SK-N-SH (cell line): ENCODE measurements around the gene SASH1. TPM values are rescaled to one million over a fixed set of nuclear protein-coding genes. Genes with fewer than 3 reads are reported as not detected.

Experiments used
- CTCF ChIA-PET: fragments of 300-600, 350-600 bp; formaldehyde crosslinking; extraction: SDS; loops from one replicate; lab custom pipeline; 2021; lab: Yijun Ruan, JAX
- POLR2A ChIA-PET: fragments of 350-600 bp; sonication (Branson Sonifier 250); formaldehyde crosslinking; extraction: SDS; loops from one replicate; lab custom pipeline; 2020; ENCODE audit warnings: antibody characterized with exemption, inconsistent platforms; lab: Yijun Ruan, JAX
- DNase-seq: peaks from one replicate; pipeline ENCODE4 v3.0.0; 2012
- H2AFZ ChIP-seq: fragments of 200-600 bp; sonication (generic); 2 replicates; pipeline ENCODE4 v1.8.1; 2016; ENCODE audit warnings: antibody characterized with exemption, mild to moderate bottlenecking, low read depth
- H3F3A ChIP-seq: fragments of 200-600 bp; sonication (generic); replicated peaks from 2 replicates; pipeline ENCODE3; 2016; ENCODE audit warnings: antibody characterized with exemption, mild to moderate bottlenecking; ENCODE audit not compliant: insufficient read depth
- H3K27ac ChIP-seq, 2 experiments: fragments of 200-500 bp in 1 of 2; fragments of 200-600 bp in 1 of 2; sonication (Bioruptor generic) in 1 of 2; sonication (generic), shearing (Covaris generic) in 1 of 2; 2 replicates each; pipeline versions ENCODE4 v1.5.1 to v1.6.1; 2014 to 2016; ENCODE audit warnings: low read depth in 2 of 2, inconsistent platforms in 1 of 2, low read length in 1 of 2, mild to moderate bottlenecking in 1 of 2, mixed read lengths in 1 of 2
- H3K27me3 ChIP-seq: fragments of 200-600 bp; sonication (generic), shearing (Covaris generic); 2 replicates; pipeline ENCODE4 v1.6.1; 2016; ENCODE audit warnings: mixed run types; ENCODE audit not compliant: insufficient read depth
- H3K36me3 ChIP-seq, 2 experiments: fragments of 200-500 bp in 1 of 2; fragments of 200-600 bp in 1 of 2; sonication (Bioruptor generic) in 1 of 2; sonication (generic) in 1 of 2; replicated peaks in 1 of 2; 2 replicates each; pipeline versions ENCODE3 to v1.5.1; 2014 to 2016; ENCODE audit warnings: low read length in 1 of 2, mild to moderate bottlenecking in 1 of 2; ENCODE audit not compliant: insufficient read depth in 2 of 2, control insufficient read depth in 1 of 2
- H3K4me1 ChIP-seq, 2 experiments: fragments of 200-500 bp in 1 of 2; fragments of 200-600 bp in 1 of 2; sonication (Bioruptor generic) in 1 of 2; sonication (generic), shearing (Covaris generic) in 1 of 2; 2 replicates each; pipeline versions ENCODE4 v1.5.1 to v1.6.1; 2014 to 2016; ENCODE audit warnings: low read depth in 1 of 2, low read length in 1 of 2, mixed run types in 1 of 2; ENCODE audit not compliant: insufficient read depth in 2 of 2, control insufficient read depth in 1 of 2
- H3K4me2 ChIP-seq: fragments of 200-600 bp; sonication (generic), shearing (Covaris generic); 2 replicates; pipeline ENCODE4 v1.6.1; 2017; ENCODE audit warnings: mixed run types
- H3K4me3 ChIP-seq, 2 experiments: fragments of 200-500 bp in 1 of 2; fragments of 200-600 bp in 1 of 2; sonication (Bioruptor generic) in 1 of 2; sonication (generic), shearing (Covaris generic) in 1 of 2; 2 replicates each; pipeline versions ENCODE4 v1.5.1 to v1.8.1; 2014 to 2016; ENCODE audit warnings: low read depth in 2 of 2, inconsistent platforms in 1 of 2, low read length in 1 of 2, mild to moderate bottlenecking in 1 of 2, mixed read lengths in 1 of 2, moderate library complexity in 1 of 2
- H3K79me2 ChIP-seq: fragments of 200-600 bp; sonication (generic); 2 replicates; pipeline ENCODE4 v1.8.1; 2017; ENCODE audit warnings: mild to moderate bottlenecking; ENCODE audit not compliant: insufficient read depth
- H3K9ac ChIP-seq: fragments of 200-600 bp; sonication (generic); 2 replicates; pipeline ENCODE4 v1.6.1; 2017; ENCODE audit warnings: mixed run types
- H3K9me2 ChIP-seq: fragments of 200-600 bp; sonication (generic); 2 replicates; pipeline ENCODE4 v1.6.1; 2017; ENCODE audit warnings: mixed run types
- H3K9me3 ChIP-seq: fragments of 200-600 bp; sonication (generic); 2 replicates; pipeline ENCODE4 v1.6.1; 2017; ENCODE audit warnings: mixed run types, mild to moderate bottlenecking, moderate library complexity
- H4K20me1 ChIP-seq: fragments of 200-600 bp; sonication (generic); 2 replicates; pipeline ENCODE4 v1.6.1; 2017; ENCODE audit warnings: mild to moderate bottlenecking, mixed run types; ENCODE audit not compliant: insufficient read depth
- CTCF ChIP-seq: fragments of 200-600 bp; sonication (generic); IDR thresholded peaks from 2 replicates; pipeline ENCODE4 v1.6.1; 2017; ENCODE audit warnings: antibody characterized with exemption, mild to moderate bottlenecking, moderate library complexity
- EP300 ChIP-seq, 2 experiments: IDR thresholded peaks; 2 replicates each; pipeline versions ENCODE4 v1.4.0 to v1.6.1; 2012; ENCODE audit warnings: borderline replicate concordance in 1 of 2, low read depth in 1 of 2, low read length in 1 of 2
- FOSL2 ChIP-seq: IDR thresholded peaks from 2 replicates; pipeline ENCODE4 v1.4.0; 2012; ENCODE audit warnings: low read depth, mild to moderate bottlenecking, moderate library complexity, borderline replicate concordance
- GABPA ChIP-seq: IDR thresholded peaks from 2 replicates; pipeline ENCODE4 v1.4.0; 2012; ENCODE audit warnings: low read depth, mild to moderate bottlenecking
- JUND ChIP-seq: IDR thresholded peaks from 2 replicates; pipeline ENCODE4 v1.4.0; 2012
- NFIC ChIP-seq: IDR thresholded peaks from 2 replicates; pipeline ENCODE4 v1.4.0; 2012; ENCODE audit warnings: borderline replicate concordance
- NRF1 ChIP-seq: IDR thresholded peaks from 2 replicates; pipeline ENCODE4 v1.6.1; 2012; ENCODE audit warnings: low read depth, mild to moderate bottlenecking, low read length
- PBX3 ChIP-seq: IDR thresholded peaks from 2 replicates; pipeline ENCODE4; 2012
- RAD21 ChIP-seq: IDR thresholded peaks from 2 replicates; pipeline ENCODE4 v1.6.1; 2012; ENCODE audit warnings: mild to moderate bottlenecking, low read length
- RFX5 ChIP-seq: IDR thresholded peaks from 2 replicates; pipeline ENCODE4 v1.6.1; 2012; ENCODE audit warnings: mild to moderate bottlenecking, improper control_type of control experiment, low read length
- SIN3A ChIP-seq: IDR thresholded peaks from 2 replicates; pipeline ENCODE4 v1.6.1; 2012; ENCODE audit warnings: low read depth, mild to moderate bottlenecking, low read length, moderate library complexity, borderline replicate concordance
- SMC3 ChIP-seq: IDR thresholded peaks from 2 replicates; pipeline ENCODE4 v1.6.1; 2012; ENCODE audit warnings: low read depth, low read length, improper control_type of control experiment
- TAF1 ChIP-seq: IDR thresholded peaks from 2 replicates; pipeline ENCODE4 v1.6.1; 2012; ENCODE audit warnings: low read depth, mild to moderate bottlenecking, low read length, moderate library complexity, borderline replicate concordance
- ZBTB33 ChIP-seq: IDR thresholded peaks from 2 replicates; pipeline ENCODE4 v1.4.0; 2012; ENCODE audit warnings: low read depth, borderline replicate concordance
- WGBS: methylation state at CpG from one replicate; pipeline ENCODE4 v1.1.6; 2017; ENCODE audit warnings: low lambda C conversion rate; 5-methylcytosine and 5-hydroxymethylcytosine counted together
- polyA plus RNA-seq, 3 experiments: library from polyadenylated mRNA; depleted of rRNA; stranded (reverse); fragments of >200 nt; gene quantifications; 2 replicates each; pipeline ENCODE4 v1.2.3, GENCODE V29; 2012
- TF ChIP-seq, protein P1 (sequence below): fragments of 150-350 bp; IDR thresholded peaks from 2 replicates; pipeline ENCODE4 v1.6.1; 2017; ENCODE audit warnings: antibody characterized with exemption, low read length, low read depth, borderline replicate concordance
- TF ChIP-seq, protein P2 (sequence below): IDR thresholded peaks from 2 replicates; pipeline ENCODE4 v1.4.0; 2012; ENCODE audit warnings: low read depth

Gene SASH1
- polyA plus RNA-seq, 1 of the 3 experiments (the other 2 are of a cell fraction), result 19.8 TPM

DNA sequence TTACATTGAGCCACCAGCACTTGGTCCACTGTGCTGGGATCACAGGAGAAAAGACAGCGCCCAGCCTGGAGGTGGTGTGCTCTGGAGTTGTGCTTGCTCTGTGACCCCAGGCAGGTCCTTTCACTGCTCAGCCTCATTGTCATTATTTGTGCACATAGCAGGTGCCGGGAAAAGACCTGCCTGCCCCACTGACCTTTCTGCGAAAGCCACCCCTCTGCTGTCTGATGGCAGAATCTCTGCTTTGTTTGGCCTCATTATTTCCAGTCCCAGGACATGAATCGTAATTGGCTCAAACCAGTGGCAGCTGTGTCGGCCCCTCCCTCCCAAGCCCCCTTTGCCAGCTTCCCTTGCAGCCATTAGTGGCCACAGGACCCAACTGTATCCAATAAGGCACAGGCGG lies 219.0 kb downstream of the SASH1 start:
- peaks cover 7% of the 10 kb centered on the region for H3F3A ChIP-seq
- no peaks in the 10 kb centered on the region for H3K9me2 ChIP-seq
- DNase-seq, result no peak
- WGBS, result 57% methylated on average over 6 of the region's 6 CpGs
- ChIA-PET CTCF (interaction anchor here (2.1 kb wide), 1 partner anchor 385 kb away, joined by 8 read pairs; no protein-coding TSS in a partner anchor), POLR2A (no interaction called here)
- TF ChIP-seq RAD21, result no peak
- TF ChIP-seq SIN3A, result no peak
- no peak for TF ChIP-seq CTCF
- TF ChIP-seq, protein P1, sequence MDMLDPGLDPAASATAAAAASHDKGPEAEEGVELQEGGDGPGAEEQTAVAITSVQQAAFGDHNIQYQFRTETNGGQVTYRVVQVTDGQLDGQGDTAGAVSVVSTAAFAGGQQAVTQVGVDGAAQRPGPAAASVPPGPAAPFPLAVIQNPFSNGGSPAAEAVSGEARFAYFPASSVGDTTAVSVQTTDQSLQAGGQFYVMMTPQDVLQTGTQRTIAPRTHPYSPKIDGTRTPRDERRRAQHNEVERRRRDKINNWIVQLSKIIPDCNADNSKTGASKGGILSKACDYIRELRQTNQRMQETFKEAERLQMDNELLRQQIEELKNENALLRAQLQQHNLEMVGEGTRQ, result no peak
- TF ChIP-seq RFX5, result no peak
- H3K27me3 ChIP-seq, result no peaks in the 10 kb centered on the region
- no peaks in the 10 kb centered on the region for H3K36me3 ChIP-seq
- no peaks in the 10 kb centered on the region for H4K20me1 ChIP-seq
- H3K4me1 ChIP-seq, result peaks cover 0 to 5% of the 10 kb centered on the region in 2 experiments; a peak in 1 of 4 replicates
- H3K27ac ChIP-seq, result no peak overlapping the region
- H2AFZ ChIP-seq, result no peak overlapping the region
- no peaks in the 10 kb centered on the region for H3K9me3 ChIP-seq
- no peak overlapping the region for H3K4me2 ChIP-seq
- H3K9ac ChIP-seq, result no peak overlapping the region
- no peaks in the 10 kb centered on the region for H3K79me2 ChIP-seq
- H3K4me3 ChIP-seq, result no peak overlapping the region

GRCh38 chr6:148563066-148563465 lies 220.4 kb downstream of the SASH1 start:
- no peaks in the 10 kb centered on the region for H3K9me2 ChIP-seq
- WGBS, result 60% methylated on average over 2 of the region's 5 CpGs
- H3K4me2 ChIP-seq, result no peak overlapping the region
- no peak overlapping the region for H3K9ac ChIP-seq
- ChIA-PET CTCF (no interaction called here), POLR2A (no interaction called here)
- peaks cover 13% of the 10 kb centered on the region for H3F3A ChIP-seq
- H2AFZ ChIP-seq, result no peak overlapping the region
- H4K20me1 ChIP-seq, result no peaks in the 10 kb centered on the region
- no peaks in the 10 kb centered on the region for H3K9me3 ChIP-seq
- DNase-seq, result no peak
- no peaks in the 10 kb centered on the region for H3K79me2 ChIP-seq
- peaks cover 0 to 5% of the 10 kb centered on the region in 2 experiments; a peak in 1 of 4 replicates for H3K4me1 ChIP-seq
- no peak overlapping the region for H3K27ac ChIP-seq
- no peak overlapping the region for H3K4me3 ChIP-seq
- H3K27me3 ChIP-seq, result no peaks in the 10 kb centered on the region
- H3K36me3 ChIP-seq, result no peaks in the 10 kb centered on the region
- no peak for TF ChIP-seq SIN3A
- no peak for TF ChIP-seq NFIC
- no peak for TF ChIP-seq GABPA
- TF ChIP-seq CTCF, result no peak
- no peak for TF ChIP-seq TAF1
- no peak for TF ChIP-seq SMC3
- TF ChIP-seq JUND, result no peak
- TF ChIP-seq, protein P2, sequence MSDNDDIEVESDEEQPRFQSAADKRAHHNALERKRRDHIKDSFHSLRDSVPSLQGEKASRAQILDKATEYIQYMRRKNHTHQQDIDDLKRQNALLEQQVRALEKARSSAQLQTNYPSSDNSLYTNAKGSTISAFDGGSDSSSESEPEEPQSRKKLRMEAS, result no peak
- no peak for TF ChIP-seq EP300 (IDR thresholded peaks at IDR 0.05; ENCODE audit: borderline replicate concordance in 1 of 2, low read depth in 1 of 2, low read length in 1 of 2)
- no peak for TF ChIP-seq ZBTB33
- TF ChIP-seq FOSL2, result no peak
- no peak for TF ChIP-seq NRF1
- TF ChIP-seq PBX3, result no peak
